Coronary artery (tissue), 2 donors: ENCODE data around the gene NFYC.

Experiments
- DNase-seq: peaks from one replicate; pipeline ENCODE4 v3.0.0-alpha.2; 2017; ENCODE audit warnings: low spot score
- H3K27ac ChIP-seq, 2 donors: fragments of 200-600 bp; sonication (generic); one replicate each; pipeline ENCODE4 v1.5.1; 2016 to 2019
- H3K4me3 ChIP-seq: fragments of 200-600 bp; sonication (generic); 2 replicates; pipeline ENCODE4 v1.5.1; 2016; ENCODE audit warnings: mild to moderate bottlenecking, moderate library complexity
- CTCF ChIP-seq: fragments of 200-600 bp; sonication (generic); IDR thresholded peaks from one replicate; pipeline ENCODE4 v1.5.1; 2019; ENCODE audit warnings: antibody characterized with exemption

The NFYC gene

GRCh38 chr1:40742363-40743061 lies 51.0 kb downstream of the NFYC start:
- TF ChIP-seq CTCF, result no peak
- no peak for DNase-seq
- H3K4me3 ChIP-seq, result no peak overlapping the region

GRCh38 chr1:40743452-40743851 lies 51.9 kb downstream of the NFYC start:
- H3K27ac ChIP-seq, result no peak overlapping the region
- no peak for TF ChIP-seq CTCF
- no peak overlapping the region for H3K4me3 ChIP-seq
- no peak for DNase-seq

More at GRCh38 chr1:40742363-40743061, 51.0 kb downstream of the NFYC start:
- no peak overlapping the region for H3K27ac ChIP-seq

GRCh38 chr1:40743860-40744259 lies 52.4 kb downstream of the NFYC start:
- H3K4me3 ChIP-seq, result no peak overlapping the region
- H3K27ac ChIP-seq, result no peak overlapping the region
- no peak for TF ChIP-seq CTCF
- DNase-seq, result no peak

GRCh38 chr1:40745176-40745575 lies 53.7 kb downstream of the NFYC start:
- DNase-seq, result no peak
- no peak for TF ChIP-seq CTCF
- no peak overlapping the region for H3K27ac ChIP-seq
- no peak overlapping the region for H3K4me3 ChIP-seq

GRCh38 chr1:40746344-40747090 lies 55.0 kb downstream of the NFYC start:
- Histone ChIP-seq H3K4me3 (no peak overlapping the region), H3K27ac (no peak overlapping the region)
- DNase-seq, result no peak
- no peak for TF ChIP-seq CTCF

- TF ChIP-seq CTCF, result no peak
- Histone ChIP-seq H3K27ac (no peak overlapping the region), H3K4me3 (no peak overlapping the region)
- no peak for DNase-seq
Measured at GRCh38 chr1:40748841-40749718, 57.6 kb downstream of the NFYC start.
